Liver (tissue), 3 donors: ENCODE results near the gene BNC2.

Experiments used
- ATF3 ChIP-seq: IDR thresholded peaks from 2 replicates; pipeline ENCODE4 v1.6.1; 2016; ENCODE audit warnings: antibody characterized with exemption
- CTCF ChIP-seq: fragments of 150-350 bp; IDR thresholded peaks from 2 replicates; pipeline ENCODE4 v1.5.1; 2017; ENCODE audit warnings: improper control_type of control experiment, low read depth, low read length; ENCODE audit not compliant: missing input control
- EGR1 ChIP-seq, 2 donors: IDR thresholded peaks; 2 replicates each; pipeline ENCODE4 v1.6.1; 2016 to 2018; ENCODE audit warnings: antibody characterized with exemption in 2 of 2, low read depth in 2 of 2
- FOXA1 ChIP-seq: IDR thresholded peaks from 2 replicates; pipeline ENCODE4 v1.6.1; 2016; ENCODE audit warnings: antibody characterized with exemption
- GABPA ChIP-seq, 2 donors: IDR thresholded peaks in 1 of 2; conservative IDR thresholded peaks in 1 of 2; 2 replicates each; pipeline ENCODE4 v1.6.1; 2016; ENCODE audit warnings: antibody characterized with exemption in 2 of 2, mild to moderate bottlenecking in 1 of 2, moderate library complexity in 1 of 2
- HNF4G ChIP-seq: IDR thresholded peaks from 2 replicates; pipeline ENCODE4 v1.6.1; 2016; ENCODE audit warnings: antibody characterized with exemption
- JUND ChIP-seq, 2 donors: IDR thresholded peaks; 2 replicates each; pipeline ENCODE4 v1.6.1; 2016; ENCODE audit warnings: antibody characterized with exemption in 2 of 2
- MAX ChIP-seq: IDR thresholded peaks from 2 replicates; pipeline ENCODE4 v1.6.1; 2016; ENCODE audit warnings: antibody characterized with exemption
- RAD21 ChIP-seq, 2 donors: IDR thresholded peaks; 2 replicates each; pipeline ENCODE4 v1.6.1; 2016; ENCODE audit warnings: antibody characterized with exemption in 2 of 2, mild to moderate bottlenecking in 2 of 2
- REST ChIP-seq: IDR thresholded peaks from 2 replicates; pipeline ENCODE4 v1.6.1; 2016; ENCODE audit warnings: antibody characterized with exemption, mild to moderate bottlenecking
- TAF1 ChIP-seq: conservative IDR thresholded peaks from 2 replicates; pipeline ENCODE4 v1.6.1; 2016; ENCODE audit warnings: antibody characterized with exemption, mild to moderate bottlenecking
- ZBTB33 ChIP-seq: IDR thresholded peaks from 2 replicates; pipeline ENCODE4 v1.6.1; 2016; ENCODE audit warnings: antibody characterized with exemption
- donor health status: healthy.
- donor health status: healthy.

- TF ChIP-seq GABPA (IDR thresholded peaks at IDR 0.05 in 1 of 2, conservative IDR thresholded peaks at IDR 0.05 in 1 of 2): no peak
- TF ChIP-seq CTCF: no peak
- TF ChIP-seq ZBTB33: no peak
- no peak for TF ChIP-seq TAF1
- TF ChIP-seq EGR1 (IDR thresholded peaks at IDR 0.05; ENCODE audit: low read depth in 2 of 2): no peak
- no peak for TF ChIP-seq JUND (IDR thresholded peaks at IDR 0.05)
- TF ChIP-seq REST: no peak
- TF ChIP-seq MAX: no peak
- no peak for TF ChIP-seq HNF4G
- no peak for TF ChIP-seq ATF3
- no peak for TF ChIP-seq FOXA1
- no peak for TF ChIP-seq RAD21 (IDR thresholded peaks at IDR 0.05)
Measured at GRCh38 chr9:16484180-16484579, 386.3 kb downstream of the BNC2 start.
